SK-MEL-5 (cell line): ENCODE data around the gene CSRP2. TPM values are rescaled to one million over a fixed set of nuclear protein-coding genes. Genes with fewer than 3 reads are reported as not detected.

Experiments used
- DNase-seq: peaks from one replicate; pipeline ENCODE4 v3.0.0-alpha.2; 2016; ENCODE audit warnings: low read depth, low spot score
- in situ Hi-C: cut with HindIII; loops from 2 replicates; pipeline ENCODE4 v1.10.0; 2016; ENCODE audit warnings: low sequenced_read_pairs, high pct_unique_total_duplicates, low pct_unique_long_range_greater_than_20kb
- polyA plus RNA-seq, 2 experiments: library from polyadenylated mRNA; depleted of rRNA; stranded (reverse); fragments of >200 nt; gene quantifications; 2 replicates each; pipeline ENCODE4 v1.2.3, GENCODE V29; 2015
- total RNA-seq: library from RNA; depleted of rRNA; stranded (reverse); fragments of >200 nt; shearing (Covaris generic); gene quantifications from 2 replicates; pipeline ENCODE4 v1.2.3, GENCODE V29; 2014; rRNA removed

The CSRP2 gene
- 20.2 TPM in 2 replicates for total RNA-seq
- 18.8 and 19.6 TPM in 2 replicates for polyA plus RNA-seq (2015; cell fraction: cytosol; rRNA removed)
- 13.1 and 14.2 TPM in 2 replicates for polyA plus RNA-seq (2015; cell fraction: nucleus; rRNA removed)

DNA sequence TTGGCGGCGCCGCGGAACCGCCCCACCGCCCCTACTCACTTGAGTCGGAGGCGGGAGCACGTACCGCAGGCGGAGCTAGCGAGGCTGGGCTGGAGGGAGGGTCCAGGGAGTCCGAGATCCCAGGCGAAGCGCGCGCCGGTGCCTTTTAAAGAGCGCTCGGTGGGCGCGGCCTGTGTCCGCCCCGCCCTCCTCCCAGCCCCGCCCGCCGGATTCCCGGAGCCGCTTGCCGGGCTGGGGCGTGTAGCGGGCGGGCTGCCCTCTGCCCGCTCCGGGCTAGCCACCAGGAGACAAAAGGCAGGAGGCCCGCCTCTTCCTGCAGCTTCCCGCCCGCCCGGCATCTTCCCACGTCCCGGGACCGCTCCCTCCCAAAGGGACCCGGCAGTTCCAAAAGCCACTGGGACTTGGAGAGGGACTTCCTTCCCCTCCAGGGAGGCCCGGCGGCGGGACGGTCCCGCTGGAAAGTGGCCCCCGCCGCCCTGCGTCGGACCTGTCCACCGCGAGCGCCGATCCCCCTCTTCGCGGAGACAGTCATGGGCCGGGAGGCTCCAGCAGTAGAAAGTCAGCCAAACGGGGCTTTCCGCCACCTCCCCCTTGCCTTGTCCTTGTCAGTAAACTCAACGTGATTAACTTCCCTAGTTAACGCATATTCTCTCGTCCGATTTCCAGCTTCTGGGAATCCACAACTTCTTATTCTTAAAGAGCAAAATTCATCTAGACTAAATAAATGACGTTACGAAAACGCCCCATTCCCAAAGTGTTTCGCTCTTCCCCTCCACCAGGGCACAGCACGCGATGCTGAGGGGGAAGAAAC lies at the start of gene CSRP2:
Gene CSRP2 (minus strand): TSS at position 121 of the 811 bp plus-strand sequence. CDS start 12,759 bp downstream, outside the sequence.
- in situ Hi-C loops = no loop called here
- peak; percentile 74 for DNase-seq

DNA sequence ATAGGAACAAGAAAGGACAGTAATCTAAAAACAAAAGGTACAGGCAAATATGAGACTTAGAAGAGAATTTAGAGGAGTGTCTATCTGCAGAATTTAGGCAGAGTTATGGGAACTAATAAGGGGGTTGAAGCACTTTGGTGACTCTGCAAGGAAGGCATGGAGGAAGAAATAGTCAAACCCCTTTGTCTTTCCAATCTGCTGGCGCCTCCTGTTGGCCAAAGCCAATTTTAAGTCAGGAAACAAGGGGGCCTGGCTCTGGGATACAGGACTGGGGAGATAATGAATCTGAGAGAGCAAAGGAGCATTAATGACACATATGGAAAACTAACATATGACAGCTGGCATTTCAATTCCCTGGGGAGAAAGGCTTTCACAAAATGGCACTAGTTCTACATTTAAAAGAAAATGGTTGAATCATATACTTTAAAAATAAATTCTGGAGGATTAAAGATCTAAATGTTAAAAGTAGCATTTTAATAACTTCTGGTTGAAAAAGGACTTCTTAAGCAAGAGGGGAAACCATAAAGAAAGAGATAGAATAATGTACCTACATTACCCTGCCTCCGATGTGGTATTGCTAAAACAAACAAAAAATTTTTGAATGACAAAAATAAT lies 48.5 kb upstream of the CSRP2 start:
- DNase-seq = peak; percentile 86
- in situ Hi-C loops = no loop called here

GRCh38 chr12:76925135-76925534 lies 46.3 kb upstream of the CSRP2 start:
- in situ Hi-C loops = no loop called here
- no peak for DNase-seq

DNA sequence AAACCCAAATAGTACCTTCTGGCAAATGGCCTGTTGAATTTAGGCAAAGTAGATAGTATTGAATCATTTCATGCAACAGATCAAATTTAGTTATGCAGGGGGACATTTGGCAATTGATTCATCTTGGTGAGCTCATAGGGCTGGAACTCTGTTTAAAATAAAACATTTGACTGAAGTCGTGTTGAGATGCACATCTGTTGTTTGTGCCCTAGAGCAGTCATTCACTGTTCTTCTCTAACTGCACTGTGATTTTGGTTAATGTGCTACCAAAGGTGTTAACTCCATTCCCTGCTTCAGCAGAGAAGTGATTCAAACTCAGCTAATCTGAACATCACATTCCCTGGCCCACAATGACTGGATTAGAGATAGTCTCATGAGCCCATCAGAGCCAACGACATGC lies 44.0 kb upstream of the CSRP2 start:
- in situ Hi-C loops = no loop called here
- no peak for DNase-seq

- in situ Hi-C loops = no loop called here
- DNase-seq = no peak
These were observed 43.3 kb upstream of the CSRP2 start for GRCh38 chr12:76921891-76922664.

DNA sequence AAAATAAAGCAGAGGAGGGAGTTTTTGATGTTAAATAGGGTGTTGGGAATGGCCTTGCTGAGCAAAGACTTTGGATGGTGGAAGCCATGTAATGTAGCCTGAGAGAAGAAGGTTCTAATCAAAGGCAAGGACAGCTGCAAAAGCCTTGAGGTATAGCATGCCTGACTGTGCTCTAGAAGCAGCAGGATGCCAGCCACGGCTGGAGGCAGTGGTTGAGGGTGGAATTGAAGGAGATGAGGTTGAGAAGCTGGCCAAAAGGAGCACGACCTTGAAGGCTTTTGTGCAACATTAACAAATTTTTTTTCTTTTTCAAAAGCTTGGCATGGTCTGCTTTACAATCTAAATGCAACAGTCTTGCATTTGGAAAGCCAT lies 42.3 kb upstream of the CSRP2 start:
- in situ Hi-C loops = no loop called here

GRCh38 chr12:76920172-76921099 lies 41.6 kb upstream of the CSRP2 start:
- DNase-seq = no peak
- in situ Hi-C loops = no loop called here

More for the DNA sequence above, 42.3 kb upstream of the CSRP2 start:
- no peak for DNase-seq

- no peak for DNase-seq
- in situ Hi-C loops = no loop called here
These were observed 40.8 kb upstream of the CSRP2 start for GRCh38 chr12:76919383-76920171.

DNA sequence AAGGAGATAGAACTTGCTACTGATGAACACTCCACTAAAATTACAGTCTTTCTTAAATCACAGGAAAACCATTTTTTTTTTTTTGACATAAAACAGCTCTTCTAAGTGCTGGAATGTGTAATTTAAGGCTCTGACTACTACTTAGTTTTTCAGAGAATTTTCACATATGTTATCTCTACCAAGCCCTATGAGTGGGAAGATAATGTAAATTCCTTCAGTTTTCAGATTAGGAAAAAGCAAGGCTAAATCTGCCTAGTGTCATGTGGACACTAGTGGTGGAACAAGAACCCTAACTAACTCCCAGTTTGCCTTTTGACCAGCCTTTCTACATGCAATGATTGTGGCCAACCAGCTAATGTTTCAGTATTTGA lies 37.3 kb upstream of the CSRP2 start:
- in situ Hi-C loops = no loop called here
- DNase-seq = no peak

- in situ Hi-C loops = no loop called here
- DNase-seq = no peak
These were observed 36.7 kb upstream of the CSRP2 start for GRCh38 chr12:76915361-76916169.

GRCh38 chr12:76914102-76914859 lies 35.5 kb upstream of the CSRP2 start:
- no peak for DNase-seq
- in situ Hi-C loops = no loop called here

DNA sequence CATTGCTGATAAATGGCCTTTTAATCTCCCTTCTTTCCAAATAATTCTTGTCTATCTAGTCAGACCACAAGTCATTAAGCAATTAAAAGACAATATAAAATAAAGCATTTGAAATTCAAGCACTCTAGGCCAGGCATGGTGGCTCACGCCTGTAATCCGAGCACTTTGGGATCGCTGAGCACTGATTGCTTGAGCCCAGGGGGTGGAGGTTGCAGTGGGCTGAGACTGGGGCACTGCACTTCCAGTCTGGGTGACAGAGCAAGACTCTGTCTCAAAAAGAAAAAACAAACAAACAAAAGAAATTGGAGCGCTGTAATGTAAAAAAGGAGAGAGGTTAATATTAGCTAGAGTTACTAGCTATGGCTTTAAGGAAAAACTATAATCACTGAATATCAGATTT lies 30.5 kb upstream of the CSRP2 start:
- no peak for DNase-seq
- in situ Hi-C loops = no loop called here

DNA sequence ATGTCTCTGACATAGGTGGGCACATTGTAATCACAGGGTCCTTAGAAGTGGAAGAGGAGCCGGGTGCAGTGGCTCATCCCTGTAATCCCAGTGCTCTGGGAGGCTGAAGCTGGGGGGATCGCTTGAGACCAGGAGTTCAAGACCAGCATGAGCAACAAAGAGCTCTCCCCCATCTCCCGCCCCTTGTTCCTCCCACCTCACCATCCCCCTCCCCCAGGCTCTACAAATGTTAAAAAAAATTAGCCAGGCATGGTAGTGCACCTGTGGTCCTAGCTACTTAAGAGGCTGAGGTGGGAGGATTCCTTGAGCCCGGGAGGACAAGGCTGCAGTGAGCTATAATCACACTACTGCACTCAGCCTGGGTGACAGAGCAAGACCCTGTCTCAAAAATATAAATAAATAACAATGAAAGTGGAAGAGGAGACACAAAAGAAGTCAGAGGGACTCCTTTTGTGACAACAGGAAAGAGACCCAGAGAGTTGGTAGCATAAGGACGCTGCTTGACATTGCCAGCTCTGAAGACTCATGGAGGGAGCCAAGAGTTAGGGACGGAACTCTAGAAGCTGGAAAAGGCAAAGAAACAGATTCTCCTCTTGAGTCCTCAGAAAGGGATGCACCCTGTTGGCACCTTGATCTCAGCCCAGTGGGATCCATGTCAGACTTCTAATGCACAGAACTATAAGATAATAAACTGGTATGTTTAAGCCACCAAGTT lies 29.6 kb upstream of the CSRP2 start:
- in situ Hi-C loops = no loop called here
- no peak for DNase-seq

DNA sequence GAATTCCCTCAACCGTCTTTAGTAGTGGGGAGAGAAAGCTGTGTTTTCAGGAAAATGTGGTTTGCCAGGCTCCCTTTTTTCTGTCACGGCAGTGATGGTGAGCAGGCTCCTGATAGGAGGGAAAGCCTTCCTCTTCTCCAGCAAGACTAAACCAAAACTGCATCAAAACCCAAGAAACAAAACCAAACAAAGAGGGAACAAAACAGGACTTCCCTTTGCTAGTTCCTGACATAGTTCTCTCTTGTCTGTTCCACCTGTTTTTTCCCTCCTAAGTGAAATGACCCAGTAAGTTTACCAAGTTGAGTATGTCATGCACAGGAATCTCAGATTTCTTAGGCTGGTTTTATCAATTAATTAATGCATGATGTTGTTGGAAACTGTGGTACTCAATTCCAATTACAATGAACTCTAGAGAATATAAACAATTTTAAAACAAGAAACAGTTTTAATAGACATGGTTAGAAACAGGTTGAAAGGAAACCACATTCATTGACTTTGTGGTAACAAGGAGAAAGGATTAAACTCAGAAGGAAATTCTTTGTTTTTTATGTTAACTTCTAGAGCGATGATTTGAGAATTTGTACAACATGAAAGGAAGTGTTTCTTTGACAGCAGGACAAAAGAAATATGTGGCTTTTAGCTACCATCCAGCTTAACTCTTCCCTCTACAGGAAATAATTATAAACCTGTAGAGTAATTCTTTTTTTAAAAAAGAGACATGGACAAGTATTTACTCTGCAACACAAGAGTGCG lies 23.0 kb upstream of the CSRP2 start:
- in situ Hi-C loops = no loop called here

More for the DNA sequence above, 23.0 kb upstream of the CSRP2 start:
- DNase-seq = no peak
